ENCODE results near the gene LTBR.

LTBR gene

DNA sequence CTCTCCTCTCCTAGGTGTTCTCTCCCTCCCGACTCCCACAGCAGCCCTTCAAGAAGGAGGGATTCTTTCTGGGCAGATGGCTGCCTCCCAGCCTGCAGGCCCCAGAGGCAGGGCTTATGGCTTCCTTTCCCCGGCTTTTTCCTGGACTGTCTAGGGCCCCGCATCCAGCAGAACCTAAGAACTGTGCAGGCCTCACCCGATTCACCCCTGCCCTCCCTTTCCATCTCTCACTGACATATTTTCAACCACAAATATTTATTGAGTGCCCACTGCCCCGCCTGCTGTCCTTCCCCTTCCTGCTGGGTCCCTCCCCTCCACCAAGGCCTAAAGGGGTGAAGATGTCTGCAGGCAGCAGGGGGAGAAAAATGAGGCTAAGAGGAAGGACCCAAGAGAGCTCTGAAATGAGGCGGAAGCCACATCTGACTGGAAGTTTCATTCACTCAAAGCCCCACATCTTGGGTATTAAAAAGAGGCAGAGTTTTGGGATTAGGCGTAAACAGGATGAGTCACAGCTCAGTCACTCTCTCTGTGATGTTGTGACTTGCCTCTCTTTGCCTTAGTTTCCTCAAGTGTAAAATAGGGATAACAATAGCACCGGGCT lies 11.5 kb upstream of the LTBR start:
- FAIRE-seq (no peak), DNase-seq (ENCODE audit: insufficient read length, low spot score) (no peak)
- TF ChIP-seq, protein P1, sequence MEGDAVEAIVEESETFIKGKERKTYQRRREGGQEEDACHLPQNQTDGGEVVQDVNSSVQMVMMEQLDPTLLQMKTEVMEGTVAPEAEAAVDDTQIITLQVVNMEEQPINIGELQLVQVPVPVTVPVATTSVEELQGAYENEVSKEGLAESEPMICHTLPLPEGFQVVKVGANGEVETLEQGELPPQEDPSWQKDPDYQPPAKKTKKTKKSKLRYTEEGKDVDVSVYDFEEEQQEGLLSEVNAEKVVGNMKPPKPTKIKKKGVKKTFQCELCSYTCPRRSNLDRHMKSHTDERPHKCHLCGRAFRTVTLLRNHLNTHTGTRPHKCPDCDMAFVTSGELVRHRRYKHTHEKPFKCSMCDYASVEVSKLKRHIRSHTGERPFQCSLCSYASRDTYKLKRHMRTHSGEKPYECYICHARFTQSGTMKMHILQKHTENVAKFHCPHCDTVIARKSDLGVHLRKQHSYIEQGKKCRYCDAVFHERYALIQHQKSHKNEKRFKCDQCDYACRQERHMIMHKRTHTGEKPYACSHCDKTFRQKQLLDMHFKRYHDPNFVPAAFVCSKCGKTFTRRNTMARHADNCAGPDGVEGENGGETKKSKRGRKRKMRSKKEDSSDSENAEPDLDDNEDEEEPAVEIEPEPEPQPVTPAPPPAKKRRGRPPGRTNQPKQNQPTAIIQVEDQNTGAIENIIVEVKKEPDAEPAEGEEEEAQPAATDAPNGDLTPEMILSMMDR (IDR thresholded peaks at IDR 0.05; ENCODE audit: insufficient read depth, missing control alignments): no peak

DNA sequence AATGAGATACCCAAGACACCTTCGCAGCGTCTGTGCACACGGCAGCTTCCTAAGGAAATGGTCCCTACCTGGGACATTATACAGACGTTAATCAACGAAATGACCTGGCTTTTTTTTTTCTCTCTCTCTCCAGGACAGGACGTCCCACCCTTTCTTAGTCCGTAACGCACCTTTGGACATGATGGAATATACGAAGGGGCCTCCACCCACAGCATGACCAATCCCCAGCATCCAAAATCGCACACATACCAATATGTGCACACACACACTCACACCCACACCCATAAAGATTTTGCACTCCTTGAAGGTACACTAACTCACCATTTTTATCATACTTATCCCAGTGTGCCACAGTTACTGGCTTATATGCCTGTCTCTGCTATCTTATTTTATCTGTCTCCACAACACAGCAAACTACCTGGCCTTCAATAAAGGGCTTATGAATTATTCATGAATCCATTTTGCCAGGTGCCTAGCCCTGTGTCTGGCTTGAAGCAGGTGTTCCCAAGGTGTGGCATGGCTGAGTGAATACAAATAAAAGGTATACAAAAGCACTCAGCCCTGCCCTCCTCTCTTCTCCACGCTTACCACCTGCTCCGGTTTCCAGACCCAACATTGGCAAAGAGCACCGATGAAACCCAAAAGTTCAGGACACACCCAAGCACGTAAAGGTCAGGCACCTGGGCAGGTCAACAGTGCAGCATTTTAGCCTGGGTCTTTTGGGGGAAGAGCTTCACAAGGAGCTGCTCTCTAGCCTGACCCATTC lies 10.8 kb upstream of the LTBR start:
- DNase-seq (ENCODE audit: insufficient read length, low spot score) (no peak), FAIRE-seq (no peak)
- TF ChIP-seq, protein P1 (IDR thresholded peaks at IDR 0.05; ENCODE audit: insufficient read depth, missing control alignments): no peak

DNA sequence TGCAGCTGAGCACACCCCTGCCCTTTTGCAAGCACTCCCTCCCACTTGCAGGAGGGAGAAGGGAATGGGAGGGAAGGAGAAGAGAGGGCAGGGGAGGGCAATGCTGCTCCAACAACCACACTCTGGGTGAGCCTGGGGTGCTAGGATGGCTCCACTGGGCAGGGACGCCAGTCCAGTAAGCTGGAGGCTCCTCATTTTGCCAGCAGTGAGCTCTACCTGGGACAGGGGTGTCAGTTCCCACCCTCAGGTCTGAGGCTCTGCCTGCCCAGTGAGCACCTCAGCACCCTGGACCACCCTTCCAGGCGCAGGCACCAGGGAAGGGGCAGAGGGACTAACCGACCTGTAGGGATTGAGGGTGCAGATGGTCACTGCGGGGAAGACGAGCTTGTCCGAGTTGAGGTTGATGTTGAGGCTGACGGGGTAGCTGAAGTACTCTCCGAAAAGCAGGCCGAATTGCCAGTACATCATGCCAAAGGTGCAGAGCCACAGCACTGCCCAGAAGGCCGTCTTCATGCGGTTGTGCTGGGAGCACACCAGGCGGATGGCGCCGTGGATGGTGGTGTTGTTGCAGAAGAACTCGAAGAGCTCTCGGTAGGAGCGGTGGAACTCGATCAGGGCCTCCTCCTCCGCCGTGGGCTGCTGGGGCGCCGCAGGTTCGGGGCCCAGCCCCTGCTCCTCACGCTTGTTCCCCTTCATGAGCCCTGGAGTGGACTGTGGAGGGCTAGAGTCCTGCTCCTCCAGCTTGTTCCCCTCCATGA lies 9.8 kb upstream of the LTBR start:
- FAIRE-seq (no peak), DNase-seq (ENCODE audit: insufficient read length, low spot score) (no peak)
- TF ChIP-seq, protein P1 (IDR thresholded peaks at IDR 0.05; ENCODE audit: insufficient read depth, missing control alignments): no peak

DNA sequence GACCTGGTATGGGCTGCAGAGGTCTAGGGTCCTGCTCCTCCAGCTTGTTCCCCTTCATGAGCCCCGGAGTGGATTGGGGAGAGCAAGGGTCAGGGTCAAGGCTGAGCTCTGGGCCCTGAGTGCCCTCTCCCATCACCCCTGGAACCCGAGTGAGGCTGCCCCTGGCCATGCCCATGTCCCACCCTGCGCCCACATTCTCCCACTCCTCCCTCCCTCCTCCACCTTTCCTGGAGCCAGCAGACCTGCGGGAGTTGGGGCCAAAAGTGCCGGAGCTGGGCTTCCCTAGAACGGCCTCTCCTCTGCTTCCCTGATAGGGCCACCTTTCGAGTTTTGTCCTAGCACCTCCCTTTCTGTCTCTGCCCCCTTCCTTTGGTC lies 9.2 kb upstream of the LTBR start:
- FAIRE-seq (no peak), DNase-seq (ENCODE audit: insufficient read length, low spot score) (no peak)

DNA sequence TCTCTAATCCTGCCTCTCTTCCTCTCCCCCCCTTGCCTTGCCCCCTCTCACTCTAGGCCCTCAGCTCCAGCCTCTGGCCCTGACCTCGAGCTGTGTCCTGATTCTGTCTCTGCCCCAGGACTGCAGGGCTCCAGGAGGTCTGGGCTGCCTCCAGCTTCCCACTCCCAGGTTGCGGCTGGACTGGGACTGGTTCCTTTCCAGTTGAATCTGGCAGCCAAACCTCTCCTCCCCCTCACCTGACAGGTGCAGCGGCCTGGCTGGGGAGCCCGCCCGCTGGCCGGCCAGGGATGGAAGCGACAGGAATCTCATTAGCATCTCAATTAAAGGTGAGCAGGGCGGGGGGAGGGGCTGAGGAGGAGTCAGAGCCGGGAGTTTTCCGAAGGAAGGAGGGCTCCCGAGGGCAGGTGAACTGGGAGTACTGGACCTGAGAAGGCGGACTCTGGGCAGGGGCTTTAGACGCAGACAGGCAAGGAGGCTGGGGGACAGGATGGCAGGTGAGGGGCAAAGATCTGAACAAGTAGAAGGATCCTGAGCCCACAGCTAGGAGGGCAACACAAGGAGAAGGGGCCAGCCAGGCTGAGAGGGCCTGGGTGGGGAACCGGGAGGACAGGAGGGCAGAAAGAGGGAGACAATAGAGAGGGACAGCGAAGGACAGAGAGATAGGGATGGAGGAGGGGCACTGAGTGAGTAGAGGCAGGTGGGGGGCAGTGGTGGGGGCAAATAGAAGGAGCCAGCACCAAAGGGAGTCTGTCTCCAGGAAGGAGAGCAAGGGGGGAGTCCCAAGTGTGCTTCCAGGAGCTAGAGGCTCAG lies 8.5 kb upstream of the LTBR start, which contains the start of gene SCNN1A:
SCNN1A (minus strand) TSS at position 295 of the 810 bp plus-strand sequence. CDS start 780 bp downstream, outside the sequence.
- FAIRE-seq (no peak), DNase-seq (ENCODE audit: insufficient read length, low spot score) (no peak)
- TF ChIP-seq, protein P1 (IDR thresholded peaks at IDR 0.05; ENCODE audit: insufficient read depth, missing control alignments): no peak

More for the DNA sequence above, 9.2 kb upstream of the LTBR start:
- TF ChIP-seq, protein P1 (IDR thresholded peaks at IDR 0.05; ENCODE audit: insufficient read depth, missing control alignments): no peak

DNA sequence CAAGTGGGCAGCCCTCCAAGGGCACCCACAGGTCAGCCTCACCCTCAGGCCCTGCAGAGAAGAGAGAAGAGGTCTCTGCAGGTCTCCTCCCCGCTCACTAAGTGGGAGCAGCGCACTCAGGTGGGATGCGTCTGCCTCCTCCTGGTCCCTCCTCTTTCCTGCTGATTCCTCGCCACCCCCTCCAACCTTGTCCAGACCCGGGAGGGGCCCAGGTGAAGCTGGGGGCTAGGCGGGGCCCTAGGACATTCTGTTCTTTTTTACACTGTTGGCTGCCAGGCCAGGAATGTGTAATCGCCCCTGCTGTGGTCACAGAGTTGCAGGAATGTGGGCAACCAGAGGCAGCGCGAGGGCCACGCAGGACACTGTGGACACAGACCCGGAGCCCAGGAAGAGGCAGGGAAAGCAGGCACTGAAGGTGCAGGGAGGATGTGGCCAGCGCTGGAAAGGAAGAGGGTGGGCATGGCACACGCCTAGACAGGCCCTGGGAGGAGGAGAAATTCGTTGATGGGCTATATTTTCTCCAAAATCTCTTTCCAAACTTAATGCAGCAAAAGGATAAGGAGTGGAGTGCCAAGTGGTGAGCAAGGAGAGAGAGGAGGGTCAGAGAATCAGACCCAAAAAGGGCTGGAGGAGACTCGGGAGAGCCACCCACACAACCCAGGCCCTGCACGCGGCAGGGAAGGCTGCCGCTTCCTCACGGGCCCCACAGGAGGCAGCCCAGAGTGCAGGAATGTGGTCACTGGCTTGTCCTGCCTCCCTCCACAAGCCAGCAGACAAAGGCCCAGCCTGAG lies 7.7 kb upstream of the LTBR start:
- no peak for FAIRE-seq
- no peak for DNase-seq (ENCODE audit: insufficient read length, low spot score)
- TF ChIP-seq, protein P1 (IDR thresholded peaks at IDR 0.05; ENCODE audit: insufficient read depth, missing control alignments): no peak
